ENCODE results near the gene MIER2. TPM values are rescaled to one million over a fixed set of nuclear protein-coding genes. Genes with fewer than 3 reads are reported as not detected.

MIER2 gene
- total and polyA plus RNA-seq, 10 of the 15 experiments (the other 5 are each of a cell fraction or from before 2014, with no cell fraction given), result 0.48 to 23.6 (median 12.1) TPM

DNA sequence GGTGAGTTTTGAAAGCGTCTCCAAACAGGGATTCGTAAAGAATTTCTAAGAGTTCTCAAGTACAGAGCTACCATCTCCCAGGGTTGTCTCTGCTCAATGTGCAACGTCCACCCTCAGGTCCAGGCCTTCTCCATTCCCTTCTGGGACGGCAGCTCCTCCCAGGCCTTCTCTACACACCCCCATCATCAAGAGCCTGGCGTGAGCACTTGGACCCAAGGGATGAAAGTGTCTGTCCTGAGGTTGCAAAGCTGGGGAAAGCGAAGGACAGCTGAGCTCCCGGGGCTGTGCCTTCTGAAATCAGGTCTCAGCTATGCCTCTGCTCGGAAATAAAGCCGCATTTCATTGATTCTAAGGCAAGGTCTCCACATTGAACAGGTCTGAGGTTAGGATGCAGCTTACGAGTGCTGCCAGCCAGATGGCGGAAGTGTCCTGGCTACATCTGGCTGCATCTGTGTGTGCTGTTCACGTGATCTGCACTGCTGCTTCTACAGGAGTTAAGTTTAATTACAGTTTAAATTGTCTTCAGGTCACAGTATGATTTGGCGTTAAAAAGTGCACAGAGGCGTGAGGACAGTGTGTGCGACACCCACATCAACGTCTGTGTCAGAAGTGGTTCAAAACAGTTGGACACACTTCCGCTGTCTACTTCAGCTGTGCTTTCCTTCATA is 27.0 kb upstream of the MIER2 start:
- H3K27ac ChIP-seq (ENCODE audit: control insufficient read depth, insufficient read depth), result no peak overlapping the region
- H3K36me3 ChIP-seq (ENCODE audit: control insufficient read depth in 2 of 2, insufficient read depth in 2 of 2, low read length in 1 of 2), result no peaks in the 10 kb centered on the region
- ATAC-seq (no peak), FAIRE-seq (no peak), DNase-seq (ENCODE audit: low read depth, low spot score) (no peak)
- peak; percentile 7; the same call in 1 of the 2 replicates for TF ChIP-seq RAD21 (IDR thresholded peaks at IDR 0.05; ENCODE audit: insufficient read depth, low read depth, low read length)
- no peak for TF ChIP-seq HDAC6 (IDR thresholded peaks at IDR 0.05; ENCODE audit: unreplicated experiment)
- SMC1A ChIA-PET (ENCODE audit: uncharacterized antibody, unreplicated experiment), result no interaction called here
- H3K27me3 ChIP-seq (replicated peaks in 1 of 2; ENCODE audit: control insufficient read depth in 2 of 2, insufficient read depth in 2 of 2, low read length in 1 of 2), result no peaks in the 10 kb centered on the region
- H3K4me1 ChIP-seq (ENCODE audit: control insufficient read depth, insufficient read depth, low read length), result no peaks in the 10 kb centered on the region
- H3K4me3 ChIP-seq, result no peak overlapping the region
- CTCF ChIA-PET, result no interaction called here
- intact Hi-C loops (cut with micrococcal nuclease; ENCODE audit: unreplicated experiment), result no loop called here
- H4K20me1 ChIP-seq (ENCODE audit: control insufficient read depth, insufficient read depth), result no peaks in the 10 kb centered on the region
- H3K9ac ChIP-seq (ENCODE audit: control insufficient read depth, insufficient read depth, low read length), result no peak overlapping the region
- RAD21 ChIA-PET (ENCODE audit: unreplicated experiment), result no interaction called here
- WGBS (ENCODE audit: insufficient coverage, insufficient replicate concordance, low lambda C conversion rate, missing lambda C conversion rate), result 30% methylated on average over 17 of the region's 17 CpGs
- H3K79me2 ChIP-seq (ENCODE audit: control insufficient read depth, insufficient read depth, low read length), result no peaks in the 10 kb centered on the region
- POLR2A ChIA-PET, result no interaction called here
- no TSS peak for BruUV-seq (replicated peaks)
- no peaks in the 10 kb centered on the region for H3K9me3 ChIP-seq (replicated peaks; ENCODE audit: control insufficient read depth, insufficient read depth, low read length)
- H2AFZ ChIP-seq (ENCODE audit: control insufficient read depth, low read depth, low read length), result no peak overlapping the region
- H3K4me2 ChIP-seq (ENCODE audit: control insufficient read depth, insufficient read depth), result no peak overlapping the region
- in situ Hi-C loops (cut with MboI), result no loop called here

DNA sequence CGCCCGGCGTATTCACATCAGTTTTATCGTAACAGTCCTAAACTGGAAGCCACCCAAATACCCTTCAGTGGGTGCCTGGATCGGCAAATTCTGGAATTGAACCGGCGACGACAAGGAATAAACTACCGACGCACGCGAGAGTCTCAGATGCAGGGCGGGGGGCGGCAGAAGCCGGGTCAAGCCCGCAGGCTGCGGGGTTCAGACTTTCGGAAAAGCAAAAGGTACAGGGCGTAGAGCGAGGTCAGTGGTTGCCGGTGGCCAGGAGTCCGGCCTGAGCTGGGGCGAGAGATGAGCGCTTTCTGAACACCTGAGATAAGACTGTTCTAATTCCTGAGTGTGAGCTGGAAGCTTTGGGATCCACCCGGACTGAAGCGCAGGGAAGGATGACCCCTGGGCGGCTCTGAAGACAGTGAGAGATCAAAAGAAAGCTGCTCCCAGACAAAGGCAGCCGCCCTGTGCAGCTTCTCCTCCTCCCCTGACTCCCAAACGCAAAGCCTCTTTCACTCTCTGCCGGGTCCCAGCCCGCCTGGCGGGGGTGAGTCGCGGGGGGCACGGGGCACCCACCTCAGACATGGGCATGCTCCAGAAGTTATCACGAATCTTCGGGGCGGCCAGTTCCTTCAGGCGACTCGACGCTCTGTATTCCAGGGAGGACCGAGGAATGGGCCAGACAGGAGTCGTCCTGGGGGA is 26.2 kb upstream of the MIER2 start:
- no peak for DNase-seq (ENCODE audit: low read depth, low spot score)
- no peak overlapping the region for H3K27ac ChIP-seq (ENCODE audit: control insufficient read depth, insufficient read depth)
- no peak overlapping the region for H3K4me2 ChIP-seq (ENCODE audit: control insufficient read depth, insufficient read depth)
- H3K4me3 ChIP-seq, result no peak overlapping the region
- intact Hi-C loops (cut with micrococcal nuclease; ENCODE audit: unreplicated experiment) (no loop called here), in situ Hi-C loops (cut with MboI) (no loop called here)
- no peak for ATAC-seq
- BruUV-seq (replicated peaks), result no TSS peak
- no peaks in the 10 kb centered on the region for H4K20me1 ChIP-seq (ENCODE audit: control insufficient read depth, insufficient read depth)
- RAD21 ChIA-PET (ENCODE audit: unreplicated experiment), result no interaction called here
- H3K79me2 ChIP-seq (ENCODE audit: control insufficient read depth, insufficient read depth, low read length), result no peaks in the 10 kb centered on the region
- no peak for FAIRE-seq
- CTCF ChIA-PET, result no interaction called here
- TF ChIP-seq NRF1 (conservative IDR thresholded peaks at IDR 0.05; ENCODE audit: low read depth, low read length) (no peak), RCOR1 (conservative IDR thresholded peaks at IDR 0.05; ENCODE audit: low read depth, low read length) (no peak), MAX (IDR thresholded peaks at IDR 0.05; ENCODE audit: low read depth, low read length) (no peak), KAT2A (conservative IDR thresholded peaks at IDR 0.05; ENCODE audit: control insufficient read depth, low read depth, low read length) (no peak), CBX3 (IDR thresholded peaks at IDR 0.05; ENCODE audit: borderline replicate concordance, low read depth) (no peak), PML (IDR thresholded peaks at IDR 0.05; ENCODE audit: low read length) (no peak), CHD1 (IDR thresholded peaks at IDR 0.05; ENCODE audit: low read depth, low read length) (no peak), STAT1 (conservative IDR thresholded peaks at IDR 0.05) (no peak), CHD4 (IDR thresholded peaks at IDR 0.05) (no peak), NBN (IDR thresholded peaks at IDR 0.05) (no peak)
- TF ChIP-seq, protein P1, sequence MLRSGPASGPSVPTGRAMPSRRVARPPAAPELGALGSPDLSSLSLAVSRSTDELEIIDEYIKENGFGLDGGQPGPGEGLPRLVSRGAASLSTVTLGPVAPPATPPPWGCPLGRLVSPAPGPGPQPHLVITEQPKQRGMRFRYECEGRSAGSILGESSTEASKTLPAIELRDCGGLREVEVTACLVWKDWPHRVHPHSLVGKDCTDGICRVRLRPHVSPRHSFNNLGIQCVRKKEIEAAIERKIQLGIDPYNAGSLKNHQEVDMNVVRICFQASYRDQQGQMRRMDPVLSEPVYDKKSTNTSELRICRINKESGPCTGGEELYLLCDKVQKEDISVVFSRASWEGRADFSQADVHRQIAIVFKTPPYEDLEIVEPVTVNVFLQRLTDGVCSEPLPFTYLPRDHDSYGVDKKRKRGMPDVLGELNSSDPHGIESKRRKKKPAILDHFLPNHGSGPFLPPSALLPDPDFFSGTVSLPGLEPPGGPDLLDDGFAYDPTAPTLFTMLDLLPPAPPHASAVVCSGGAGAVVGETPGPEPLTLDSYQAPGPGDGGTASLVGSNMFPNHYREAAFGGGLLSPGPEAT (IDR thresholded peaks at IDR 0.05; ENCODE audit: low read depth), result no peak
- no peaks in the 10 kb centered on the region for H3K9me3 ChIP-seq (replicated peaks; ENCODE audit: control insufficient read depth, insufficient read depth, low read length)
- no peaks in the 10 kb centered on the region for H3K36me3 ChIP-seq (ENCODE audit: control insufficient read depth in 2 of 2, insufficient read depth in 2 of 2, low read length in 1 of 2)
- H3K27me3 ChIP-seq (replicated peaks in 1 of 2; ENCODE audit: control insufficient read depth in 2 of 2, insufficient read depth in 2 of 2, low read length in 1 of 2), result no peaks in the 10 kb centered on the region
- H2AFZ ChIP-seq (ENCODE audit: control insufficient read depth, low read depth, low read length), result no peak overlapping the region
- H3K4me1 ChIP-seq (ENCODE audit: control insufficient read depth, insufficient read depth, low read length), result no peaks in the 10 kb centered on the region
- SMC1A ChIA-PET (ENCODE audit: uncharacterized antibody, unreplicated experiment), result no interaction called here
- H3K9ac ChIP-seq (ENCODE audit: control insufficient read depth, insufficient read depth, low read length), result no peak overlapping the region
- POLR2A ChIA-PET, result no interaction called here
- WGBS (ENCODE audit: insufficient coverage, insufficient replicate concordance, low lambda C conversion rate, missing lambda C conversion rate), result 67% methylated on average over 42 of the region's 43 CpGs

All from GM12878 (cell line).